Sigmoid colon (tissue), 4 donors: ENCODE measurements around the gene TIAM1.

Experiments
- EP300 ChIP-seq, 4 donors: sonication (generic); formaldehyde crosslinking; IDR thresholded peaks; one replicate each; pipeline ENCODE4 v1.6.1; 2017; ENCODE audit warnings: antibody characterized with exemption in 4 of 4
- POLR2A ChIP-seq, 2 donors: fragments of 450-650 bp; IDR thresholded peaks; one replicate each; pipeline ENCODE4 v1.6.1; 2016; ENCODE audit warnings: antibody characterized with exemption in 2 of 2, mild to moderate bottlenecking in 2 of 2, moderate library complexity in 2 of 2
- POLR2AphosphoS5 ChIP-seq, 4 donors: sonication (generic); formaldehyde crosslinking; IDR thresholded peaks; one replicate each; pipeline ENCODE4 v1.6.1; 2017; ENCODE audit warnings: antibody characterized with exemption in 4 of 4
- TF ChIP-seq, protein P1 (sequence below), 4 experiments: fragments of 450-650 bp in 3 of 4; fragments of 200-600 bp in 1 of 4; IDR thresholded peaks; one replicate each; pipeline ENCODE4 v1.5.1; 2016 to 2019; ENCODE audit warnings: antibody characterized with exemption in 4 of 4, mild to moderate bottlenecking in 3 of 4, moderate library complexity in 2 of 4

DNA sequence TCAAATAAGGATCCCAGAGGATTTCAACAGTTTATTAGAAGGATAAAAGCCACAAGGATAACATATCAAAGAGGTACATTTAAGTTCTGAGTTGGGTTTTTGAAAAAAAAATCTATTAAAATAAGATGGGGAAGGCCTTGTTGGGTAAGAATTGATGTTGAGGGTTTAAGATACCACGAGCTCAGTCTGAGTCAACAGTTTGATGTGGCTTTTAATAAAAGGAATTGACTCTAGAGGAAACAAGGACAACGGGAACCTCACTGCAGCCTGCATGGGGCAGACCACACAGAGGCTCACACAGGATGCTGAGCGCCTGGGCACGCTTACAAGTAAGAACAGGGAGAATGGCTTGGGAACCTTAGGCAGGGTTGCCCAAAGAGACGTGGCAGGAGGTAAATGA is 107.5 kb downstream of the TIAM1 start:
- TF ChIP-seq, protein P1, sequence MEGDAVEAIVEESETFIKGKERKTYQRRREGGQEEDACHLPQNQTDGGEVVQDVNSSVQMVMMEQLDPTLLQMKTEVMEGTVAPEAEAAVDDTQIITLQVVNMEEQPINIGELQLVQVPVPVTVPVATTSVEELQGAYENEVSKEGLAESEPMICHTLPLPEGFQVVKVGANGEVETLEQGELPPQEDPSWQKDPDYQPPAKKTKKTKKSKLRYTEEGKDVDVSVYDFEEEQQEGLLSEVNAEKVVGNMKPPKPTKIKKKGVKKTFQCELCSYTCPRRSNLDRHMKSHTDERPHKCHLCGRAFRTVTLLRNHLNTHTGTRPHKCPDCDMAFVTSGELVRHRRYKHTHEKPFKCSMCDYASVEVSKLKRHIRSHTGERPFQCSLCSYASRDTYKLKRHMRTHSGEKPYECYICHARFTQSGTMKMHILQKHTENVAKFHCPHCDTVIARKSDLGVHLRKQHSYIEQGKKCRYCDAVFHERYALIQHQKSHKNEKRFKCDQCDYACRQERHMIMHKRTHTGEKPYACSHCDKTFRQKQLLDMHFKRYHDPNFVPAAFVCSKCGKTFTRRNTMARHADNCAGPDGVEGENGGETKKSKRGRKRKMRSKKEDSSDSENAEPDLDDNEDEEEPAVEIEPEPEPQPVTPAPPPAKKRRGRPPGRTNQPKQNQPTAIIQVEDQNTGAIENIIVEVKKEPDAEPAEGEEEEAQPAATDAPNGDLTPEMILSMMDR (IDR thresholded peaks at IDR 0.05) = no peak
- no peak for TF ChIP-seq POLR2AphosphoS5 (IDR thresholded peaks at IDR 0.05)
- no peak for TF ChIP-seq EP300 (IDR thresholded peaks at IDR 0.05)
- no peak for TF ChIP-seq POLR2A (IDR thresholded peaks at IDR 0.05)
